HCT116 (cell line): ENCODE results near the gene LHPP. TPM values are rescaled to one million over a fixed set of nuclear protein-coding genes. Genes with fewer than 3 reads are reported as not detected.

Experiments used
- ATAC-seq: fragments of 200-7000 bp; cut with Tn5 transposase; 2 replicates; pipeline ENCODE4 v1.9.1; 2020; ENCODE audit warnings: mild to moderate bottlenecking, moderate library complexity
- BruUV-seq: library from RNA; stranded (reverse); fragments of 400-500 nt; replicated peaks from 2 replicates; lab custom pipeline; 2021; lab: Mats Ljungman, UMichigan
- CTCF ChIA-PET: fragments of 300-600 bp; sonication (Branson Sonifier 250); formaldehyde crosslinking; loops from one replicate; lab custom pipeline; 2021; ENCODE audit warnings: antibody characterized with exemption; lab: Charles Lee
- POLR2A ChIA-PET: fragments of 300-600, 350-600 bp; sonication (Branson Sonifier 250); formaldehyde crosslinking; loops from one replicate; lab custom pipeline; 2021; ENCODE audit warnings: antibody characterized with exemption; lab: Charles Lee
- RAD21 ChIA-PET, 2 experiments: fragments of 300-600 bp; sonication (Branson Sonifier 250); formaldehyde crosslinking; loops; one replicate each; lab custom pipeline; 2023; ENCODE audit warnings: low total read pairs in 2 of 2; ENCODE audit not compliant: uncharacterized antibody in 2 of 2, unreplicated experiment in 2 of 2, low non-redundant PET in 1 of 2; lab: Charles Lee
- DNase-seq: peaks from one replicate; pipeline ENCODE4 v3.0.0-alpha.2; 2010; ENCODE audit warnings: low read depth, low spot score
- H2AFZ ChIP-seq: fragments of 200-600 bp; shearing (Covaris generic), sonication (generic); 2 replicates; pipeline ENCODE4 v1.6.1; 2017; ENCODE audit warnings: low read depth, mixed run types, mixed read lengths, antibody characterized with exemption, low read length; ENCODE audit not compliant: poor library complexity, severe bottlenecking
- H3K27ac ChIP-seq: 2 replicates; pipeline ENCODE4 v1.5.1; 2012; ENCODE audit warnings: low read depth, low read length
- H3K27me3 ChIP-seq: fragments of 200-600 bp; sonication (generic); 2 replicates; pipeline ENCODE4 v1.6.1; 2016; ENCODE audit warnings: mixed run types, low read length, mixed read lengths; ENCODE audit not compliant: insufficient read depth
- H3K36me3 ChIP-seq, 2 experiments: fragments of 200-500 bp in 1 of 2; fragments of 200-600 bp in 1 of 2; sonication (Bioruptor generic) in 1 of 2; sonication (generic) in 1 of 2; 2 replicates each; pipeline versions ENCODE4 v1.5.1 to v1.6.1; 2014 to 2016; ENCODE audit warnings: low read length in 2 of 2, inconsistent platforms in 1 of 2, mixed read lengths in 1 of 2, mixed run types in 1 of 2; ENCODE audit not compliant: insufficient read depth in 2 of 2, control insufficient read depth in 1 of 2
- H3K4me1 ChIP-seq, 2 experiments: fragments of 200-600 bp in 1 of 2; sonication (generic) in 1 of 2; 2 replicates each; pipeline versions ENCODE4 v1.5.1 to v1.6.1; 2012 to 2017; ENCODE audit warnings: low read length in 2 of 2, inconsistent platforms in 1 of 2, mild to moderate bottlenecking in 1 of 2, mixed read lengths in 1 of 2, mixed run types in 1 of 2, moderate library complexity in 1 of 2; ENCODE audit not compliant: insufficient read depth in 2 of 2, control insufficient read depth in 1 of 2
- H3K4me2 ChIP-seq: fragments of 200-600 bp; sonication (generic); 2 replicates; pipeline ENCODE4 v1.6.1; 2017; ENCODE audit warnings: mixed run types, low read length, mixed read lengths
- H3K4me3 ChIP-seq, 2 experiments: fragments of 200-600 bp in 1 of 2; sonication (generic) in 1 of 2; replicated peaks in 1 of 2; 2 replicates each; pipeline ENCODE4 v1.5.1; 2011 to 2016; ENCODE audit warnings: low read length in 2 of 2, control low read depth in 1 of 2, low read depth in 1 of 2, mild to moderate bottlenecking in 1 of 2, mixed read lengths in 1 of 2, mixed run types in 1 of 2
- H3K79me2 ChIP-seq: fragments of 200-600 bp; sonication (generic); 2 replicates; pipeline ENCODE4 v1.6.1; 2017; ENCODE audit warnings: mild to moderate bottlenecking, mixed run types, low read length, moderate library complexity, mixed read lengths; ENCODE audit not compliant: insufficient read depth
- H3K9ac ChIP-seq: fragments of 200-600 bp; sonication (generic); 2 replicates; pipeline ENCODE4 v1.6.1; 2016; ENCODE audit warnings: low read length, mixed read lengths
- H3K9me2 ChIP-seq: fragments of 200-600 bp; sonication (generic), shearing (Covaris generic); 2 replicates; pipeline ENCODE4 v1.6.1; 2017; ENCODE audit warnings: mixed run types, mild to moderate bottlenecking, moderate library complexity; ENCODE audit not compliant: insufficient read depth
- H3K9me3 ChIP-seq, 2 experiments: fragments of 200-500 bp in 1 of 2; fragments of 200-600 bp in 1 of 2; sonication (Bioruptor generic) in 1 of 2; sonication (generic) in 1 of 2; 2 replicates each; pipeline ENCODE4 v1.6.1; 2014 to 2017; ENCODE audit warnings: low read length in 2 of 2, mixed read lengths in 2 of 2, inconsistent platforms in 1 of 2, low read depth in 1 of 2, mild to moderate bottlenecking in 1 of 2, mixed run types in 1 of 2, moderate library complexity in 1 of 2; ENCODE audit not compliant: control insufficient read depth in 1 of 2, insufficient read depth in 1 of 2
- H4K20me1 ChIP-seq: fragments of 200-600 bp; sonication (generic), shearing (Covaris generic); 2 replicates; pipeline ENCODE4 v1.6.1; 2017; ENCODE audit warnings: mixed run types, mild to moderate bottlenecking, moderate library complexity; ENCODE audit not compliant: insufficient read depth
- ATF3 ChIP-seq: IDR thresholded peaks from 2 replicates; pipeline ENCODE4 v1.6.1; 2012
- CBX3 ChIP-seq: IDR thresholded peaks from 2 replicates; pipeline ENCODE4 v1.6.1; 2012; ENCODE audit warnings: low read depth
- CEBPB ChIP-seq: IDR thresholded peaks from 2 replicates; pipeline ENCODE4 v1.6.1; 2012; ENCODE audit warnings: low read depth
- EZH2 ChIP-seq: fragments of 200-600 bp; sonication (generic); IDR thresholded peaks from 2 replicates; pipeline ENCODE4 v1.6.1; 2017; ENCODE audit warnings: antibody characterized with exemption, mixed run types
- POLR2A ChIP-seq: IDR thresholded peaks from 2 replicates; pipeline ENCODE4 v1.7.0; 2011; ENCODE audit warnings: borderline replicate concordance; ENCODE audit not compliant: insufficient read depth, insufficient read length; ENCODE audit errors: extremely low read depth
- POLR2AphosphoS5 ChIP-seq: IDR thresholded peaks from 2 replicates; pipeline ENCODE4 v1.6.1; 2011; ENCODE audit warnings: mild to moderate bottlenecking, low read depth, low read length, moderate library complexity
- RAD21 ChIP-seq: IDR thresholded peaks from 2 replicates; pipeline ENCODE4 v1.6.1; 2012; ENCODE audit warnings: low read depth, mild to moderate bottlenecking
- ZBTB33 ChIP-seq: IDR thresholded peaks from 2 replicates; pipeline ENCODE4 v1.6.1; 2011; ENCODE audit warnings: mild to moderate bottlenecking, low read length, moderate library complexity; ENCODE audit not compliant: insufficient replicate concordance; ENCODE audit errors: extremely low read depth
- intact Hi-C: fragments of 100-400 bp; cut with micrococcal nuclease; formaldehyde crosslinking; loops from 2 replicates; pipeline ENCODE4 v1.10.0; 2022
- total RNA-seq: library from RNA; stranded (reverse); gene quantifications from one replicate; pipeline ENCODE4 v1.2.1, GENCODE V29; 2021; ENCODE audit not compliant: unreplicated experiment

Gene LHPP
- total RNA-seq, 1 experiment from 2014 or later, result 45.8 TPM

GRCh38 chr10:124568848-124569622, 107.4 kb downstream of the LHPP start:
- ATAC-seq, result no peak
- no peaks in the 10 kb centered on the region for H3K9me3 ChIP-seq
- H3K4me3 ChIP-seq, result no peak overlapping the region
- no peaks in the 10 kb centered on the region for H3K9me2 ChIP-seq
- no peak for DNase-seq
- peaks cover 7% of the 10 kb centered on the region in 2 experiments; a peak in 3 of 4 replicates for H3K4me1 ChIP-seq
- H3K36me3 ChIP-seq, result no peaks in the 10 kb centered on the region
- intact Hi-C loops, result no loop called here
- no peak overlapping the region for H2AFZ ChIP-seq
- no peaks in the 10 kb centered on the region for H4K20me1 ChIP-seq
- H3K27me3 ChIP-seq, result no peaks in the 10 kb centered on the region
- CTCF ChIA-PET, result no interaction called here
- TF ChIP-seq CBX3 (no peak), RAD21 (no peak), ATF3 (no peak), ZBTB33 (no peak), CEBPB (no peak), POLR2AphosphoS5 (no peak), EZH2 (no peak), POLR2A (no peak)
- POLR2A ChIA-PET, result no interaction called here
- no peaks in the 10 kb centered on the region for H3K79me2 ChIP-seq
- no peak overlapping the region for H3K4me2 ChIP-seq
- RAD21 ChIA-PET, result no interaction called here
- no TSS peak for BruUV-seq
- H3K27ac ChIP-seq, result no peak overlapping the region
- no peak overlapping the region for H3K9ac ChIP-seq
